T-helper 2 cell treated with Interferon-gamma antibody and Interleukin-4, amounts not matched to agents 5 μg/mL and 100 μg/mL, for 36 hours (primary cell): ENCODE data around the gene ERH.
"Not testable (repeated sequence)": the region's sequence is repeated elsewhere in the genome, so short reads cannot be mapped to it uniquely, and the experiment has no call there.

Experiments used
- DNase-seq: peaks from one replicate; pipeline ENCODE4 v3.0.0; 2021; ENCODE audit warnings: low spot score
- H3K27ac Mint-ChIP-seq: one replicate; pipeline ENCODE4 v1.8.0; 2021; ENCODE audit warnings: mild to moderate bottlenecking, mixed read lengths
- H3K27me3 Mint-ChIP-seq: one replicate; pipeline ENCODE4 v1.8.0; 2021; ENCODE audit warnings: low read depth, mixed read lengths
- H3K36me3 Mint-ChIP-seq: one replicate; pipeline ENCODE4 v1.8.0; 2021; ENCODE audit warnings: low read depth, mixed read lengths
- H3K4me1 Mint-ChIP-seq: one replicate; pipeline ENCODE4 v1.8.0; 2021; ENCODE audit warnings: low read depth, mixed read lengths
- H3K4me3 Mint-ChIP-seq: one replicate; pipeline ENCODE4 v1.8.0; 2022; ENCODE audit warnings: mild to moderate bottlenecking, moderate library complexity, mixed read lengths
- H3K9me3 Mint-ChIP-seq: one replicate; pipeline ENCODE4 v1.8.0; 2021; ENCODE audit warnings: mixed read lengths

ERH gene

GRCh38 chr14:69398053-69398817 lies at the start of gene ERH, which contains the start of gene SLC39A9:
Gene ERH, minus strand, starts transcription at chr14:69398299. Its CDS starts 66 bp downstream, at chr14:69398233.
Gene SLC39A9, plus strand, starts transcription at chr14:69398692. Its CDS starts 678 bp downstream, at chr14:69399370.
- H3K36me3 Mint-ChIP-seq: peaks cover 46% of the 10 kb centered on the region
- DNase-seq: peak; percentile 93
- H3K27me3 Mint-ChIP-seq: no peaks in the 10 kb centered on the region
- peak within 1 kb of the TSS; percentile 99 for H3K27ac Mint-ChIP-seq
- peaks cover 51% of the 10 kb centered on the region for H3K4me1 Mint-ChIP-seq
- peak within 1 kb of the TSS; percentile 94 for H3K4me3 Mint-ChIP-seq
- no peaks in the 10 kb centered on the region for H3K9me3 Mint-ChIP-seq

- H3K36me3 Mint-ChIP-seq: peaks cover 34% of the 10 kb centered on the region
- no peak overlapping the region for H3K27ac Mint-ChIP-seq
- no peaks in the 10 kb centered on the region for H3K9me3 Mint-ChIP-seq
- H3K4me1 Mint-ChIP-seq: peaks cover 19% of the 10 kb centered on the region
- H3K4me3 Mint-ChIP-seq: no peak overlapping the region
- no peak for DNase-seq
- no peaks in the 10 kb centered on the region for H3K27me3 Mint-ChIP-seq
Observed at GRCh38 chr14:69443296-69443805, 45.3 kb upstream of the ERH start.

- H3K4me1 Mint-ChIP-seq: peaks cover 19% of the 10 kb centered on the region
- DNase-seq: no peak
- H3K36me3 Mint-ChIP-seq: peaks cover 31% of the 10 kb centered on the region
- H3K27ac Mint-ChIP-seq: no peak overlapping the region
- H3K9me3 Mint-ChIP-seq: no peaks in the 10 kb centered on the region
- H3K4me3 Mint-ChIP-seq: no peak overlapping the region
- no peaks in the 10 kb centered on the region for H3K27me3 Mint-ChIP-seq
Observed at GRCh38 chr14:69441948-69442347, 43.8 kb upstream of the ERH start.

GRCh38 chr14:69439521-69440270 lies 41.6 kb upstream of the ERH start:
- H3K27ac Mint-ChIP-seq: no peak overlapping the region
- peaks cover 22% of the 10 kb centered on the region for H3K36me3 Mint-ChIP-seq
- no peak for DNase-seq
- H3K9me3 Mint-ChIP-seq: no peaks in the 10 kb centered on the region
- no peaks in the 10 kb centered on the region for H3K27me3 Mint-ChIP-seq
- H3K4me1 Mint-ChIP-seq: peaks cover 16% of the 10 kb centered on the region
- no peak overlapping the region for H3K4me3 Mint-ChIP-seq

GRCh38 chr14:69432364-69432763 lies 34.3 kb upstream of the ERH start:
- no peaks in the 10 kb centered on the region for H3K27me3 Mint-ChIP-seq
- H3K27ac Mint-ChIP-seq: no peak overlapping the region
- no peak for DNase-seq
- no peak overlapping the region for H3K4me3 Mint-ChIP-seq
- peaks cover 12% of the 10 kb centered on the region for H3K36me3 Mint-ChIP-seq
- no peaks in the 10 kb centered on the region for H3K9me3 Mint-ChIP-seq
- H3K4me1 Mint-ChIP-seq: no peaks in the 10 kb centered on the region

GRCh38 chr14:69430306-69430939 lies 32.3 kb upstream of the ERH start:
- Mint-ChIP-seq H3K36me3 (peaks cover 19% of the 10 kb centered on the region), H3K9me3 (no peaks in the 10 kb centered on the region), H3K4me3 (no peak overlapping the region), H3K27ac (no peak overlapping the region), H3K4me1 (no peaks in the 10 kb centered on the region), H3K27me3 (no peaks in the 10 kb centered on the region)
- no peak for DNase-seq

GRCh38 chr14:69429643-69430042 lies 31.5 kb upstream of the ERH start:
- Mint-ChIP-seq H3K4me1 (no peaks in the 10 kb centered on the region), H3K4me3 (no peak overlapping the region), H3K9me3 (no peaks in the 10 kb centered on the region), H3K36me3 (peaks cover 25% of the 10 kb centered on the region), H3K27ac (no peak overlapping the region), H3K27me3 (no peaks in the 10 kb centered on the region)
- DNase-seq: no peak

- Mint-ChIP-seq H3K4me1 (no peaks in the 10 kb centered on the region), H3K27me3 (no peaks in the 10 kb centered on the region), H3K4me3 (no peak overlapping the region), H3K27ac (no peak overlapping the region), H3K9me3 (no peaks in the 10 kb centered on the region), H3K36me3 (peaks cover 28% of the 10 kb centered on the region)
- no peak for DNase-seq
Observed at GRCh38 chr14:69428289-69428998, 30.3 kb upstream of the ERH start.

GRCh38 chr14:69427596-69427995 lies 29.5 kb upstream of the ERH start:
- Mint-ChIP-seq H3K27me3 (no peaks in the 10 kb centered on the region), H3K9me3 (no peaks in the 10 kb centered on the region), H3K36me3 (peaks cover 28% of the 10 kb centered on the region), H3K4me1 (no peaks in the 10 kb centered on the region), H3K27ac (no peak overlapping the region), H3K4me3 (no peak overlapping the region)
- DNase-seq: no peak

GRCh38 chr14:69424149-69424923 lies 26.2 kb upstream of the ERH start:
- Mint-ChIP-seq H3K36me3 (peaks cover 25% of the 10 kb centered on the region), H3K9me3 (no peaks in the 10 kb centered on the region), H3K27ac (no peak overlapping the region), H3K27me3 (no peaks in the 10 kb centered on the region), H3K4me1 (peaks cover 9% of the 10 kb centered on the region), H3K4me3 (no peak overlapping the region)
- DNase-seq: no peak

GRCh38 chr14:69423279-69423678 lies 25.2 kb upstream of the ERH start:
- H3K4me3 Mint-ChIP-seq: no peak overlapping the region
- no peak for DNase-seq
- H3K4me1 Mint-ChIP-seq: peaks cover 13% of the 10 kb centered on the region
- no peak overlapping the region for H3K27ac Mint-ChIP-seq
- H3K27me3 Mint-ChIP-seq: no peaks in the 10 kb centered on the region
- no peaks in the 10 kb centered on the region for H3K9me3 Mint-ChIP-seq
- H3K36me3 Mint-ChIP-seq: peaks cover 21% of the 10 kb centered on the region

GRCh38 chr14:69416087-69416486 lies 18.0 kb upstream of the ERH start:
- H3K27ac Mint-ChIP-seq: not testable (repeated sequence)

GRCh38 chr14:69413483-69413882 lies 15.4 kb upstream of the ERH start:
- DNase-seq: no peak
- H3K27ac Mint-ChIP-seq: no peak overlapping the region
- peaks cover 2% of the 10 kb centered on the region for H3K4me1 Mint-ChIP-seq
- no peaks in the 10 kb centered on the region for H3K27me3 Mint-ChIP-seq
- H3K36me3 Mint-ChIP-seq: peaks cover 3% of the 10 kb centered on the region
- H3K9me3 Mint-ChIP-seq: no peaks in the 10 kb centered on the region
- H3K4me3 Mint-ChIP-seq: no peak overlapping the region

More at GRCh38 chr14:69416087-69416486, 18.0 kb upstream of the ERH start:
- H3K4me1 Mint-ChIP-seq: peaks cover 12% of the 10 kb centered on the region
- H3K36me3 Mint-ChIP-seq, H3K27me3 Mint-ChIP-seq, H3K4me3 Mint-ChIP-seq, DNase-seq, H3K9me3 Mint-ChIP-seq: not testable (repeated sequence)
